Measurements from ENCODE around the gene CAPNS2. TPM values are rescaled to one million over a fixed set of nuclear protein-coding genes. Genes with fewer than 3 reads are reported as not detected.

The CAPNS2 gene
- total RNA-seq, 5 donors from 2014 or later (not counting 1 experiment from before 2014, with no cell fraction given): not detected

- no peak overlapping the region for H3K27ac ChIP-seq (ENCODE audit: low read length)
- no peak overlapping the region for H3K4me3 ChIP-seq (ENCODE audit: control insufficient read depth in 1 of 2, extremely low read depth in 1 of 2, low read length in 1 of 2)
- peaks cover 0 to 2% of the 10 kb centered on the region in 2 experiments for H3K27me3 ChIP-seq (replicated peaks in 1 of 2; ENCODE audit: control insufficient read depth in 2 of 2, extremely low read depth in 1 of 2, insufficient read depth in 2 of 2, low read length in 1 of 2)
- no peak overlapping the region for H3K27ac Mint-ChIP-seq
- ChIA-PET CTCF (no interaction called here), POLR2A (no interaction called here)
- no CpG with 5 or more reads among the region's 2 CpGs for WGBS (ENCODE audit: insufficient coverage)
- no peaks in the 10 kb centered on the region for H3K9me3 ChIP-seq
- H3K4me1 ChIP-seq (ENCODE audit: control insufficient read depth in 1 of 2, extremely low read depth in 1 of 2, insufficient read depth in 2 of 2, low read length in 2 of 2): no peaks in the 10 kb centered on the region
- ATAC-seq (replicated peaks in 1 of 4) (no peak), DNase-seq (no peak)
- no peaks in the 10 kb centered on the region for H3K9me3 Mint-ChIP-seq
- peaks cover 4 to 9% of the 10 kb centered on the region in 2 donors for H3K27me3 Mint-ChIP-seq
- H3K36me3 Mint-ChIP-seq: no peaks in the 10 kb centered on the region
- H3K36me3 ChIP-seq (ENCODE audit: control insufficient read depth in 2 of 2, extremely low read depth in 1 of 2, insufficient read depth in 1 of 2, low read length in 1 of 2): no peaks in the 10 kb centered on the region
- no peaks in the 10 kb centered on the region for H3K4me1 Mint-ChIP-seq
- H3K4me3 Mint-ChIP-seq: no peak overlapping the region
Measured at GRCh38 chr16:55563797-55564196, 2.7 kb upstream of the CAPNS2 start.

GRCh38 chr16:55565086-55565485 is 1.4 kb upstream of the CAPNS2 start:
- ATAC-seq (replicated peaks in 1 of 4) (no peak), DNase-seq (no peak)
- H3K9me3 Mint-ChIP-seq: no peaks in the 10 kb centered on the region
- H3K27ac Mint-ChIP-seq: no peak overlapping the region
- Histone ChIP-seq H3K27ac (ENCODE audit: low read length) (no peak overlapping the region), H3K4me1 (ENCODE audit: control insufficient read depth in 1 of 2, extremely low read depth in 1 of 2, insufficient read depth in 2 of 2, low read length in 2 of 2) (no peaks in the 10 kb centered on the region), H3K4me3 (ENCODE audit: control insufficient read depth in 1 of 2, extremely low read depth in 1 of 2, low read length in 1 of 2) (no peak overlapping the region), H3K9me3 (no peaks in the 10 kb centered on the region), H3K36me3 (ENCODE audit: control insufficient read depth in 2 of 2, extremely low read depth in 1 of 2, insufficient read depth in 1 of 2, low read length in 1 of 2) (no peaks in the 10 kb centered on the region), H3K27me3 (replicated peaks in 1 of 2; ENCODE audit: control insufficient read depth in 2 of 2, extremely low read depth in 1 of 2, insufficient read depth in 2 of 2, low read length in 1 of 2) (peaks cover 0 to 2% of the 10 kb centered on the region in 2 experiments)
- ChIA-PET CTCF (no interaction called here), POLR2A (no interaction called here)
- no CpG with 5 or more reads among the region's 1 CpG for WGBS (ENCODE audit: insufficient coverage)
- no peaks in the 10 kb centered on the region for H3K4me1 Mint-ChIP-seq
- no peak overlapping the region for H3K4me3 Mint-ChIP-seq
- no peaks in the 10 kb centered on the region for H3K36me3 Mint-ChIP-seq
- peaks cover 4 to 13% of the 10 kb centered on the region in 2 donors for H3K27me3 Mint-ChIP-seq

- H3K27me3 ChIP-seq (replicated peaks in 1 of 2; ENCODE audit: control insufficient read depth in 2 of 2, extremely low read depth in 1 of 2, insufficient read depth in 2 of 2, low read length in 1 of 2): peaks cover 0 to 5% of the 10 kb centered on the region in 2 experiments
Measured at GRCh38 chr16:55567382-55567781, 898 bp downstream of the CAPNS2 start.

GRCh38 chr16:55568207-55568606 is 1.7 kb downstream of the CAPNS2 start:
- Histone ChIP-seq H3K4me3 (ENCODE audit: control insufficient read depth in 1 of 2, extremely low read depth in 1 of 2, low read length in 1 of 2) (no peak overlapping the region), H3K36me3 (ENCODE audit: control insufficient read depth in 2 of 2, extremely low read depth in 1 of 2, insufficient read depth in 1 of 2, low read length in 1 of 2) (no peaks in the 10 kb centered on the region), H3K9me3 (no peaks in the 10 kb centered on the region), H3K27me3 (replicated peaks in 1 of 2; ENCODE audit: control insufficient read depth in 2 of 2, extremely low read depth in 1 of 2, insufficient read depth in 2 of 2, low read length in 1 of 2) (peaks cover 0 to 5% of the 10 kb centered on the region in 2 experiments), H3K27ac (ENCODE audit: low read length) (no peak overlapping the region), H3K4me1 (ENCODE audit: control insufficient read depth in 1 of 2, extremely low read depth in 1 of 2, insufficient read depth in 2 of 2, low read length in 2 of 2) (no peaks in the 10 kb centered on the region)
- ATAC-seq (replicated peaks in 1 of 4) (no peak), DNase-seq (no peak)
- no peak overlapping the region for H3K4me3 Mint-ChIP-seq
- peaks cover 2 to 5% of the 10 kb centered on the region in 2 donors for H3K27me3 Mint-ChIP-seq
- CTCF ChIA-PET: no interaction called here
- H3K36me3 Mint-ChIP-seq: no peaks in the 10 kb centered on the region
- no peaks in the 10 kb centered on the region for H3K4me1 Mint-ChIP-seq
- no peak overlapping the region for H3K27ac Mint-ChIP-seq
- WGBS (ENCODE audit: insufficient coverage): no CpG with 5 or more reads among the region's 3 CpGs
- POLR2A ChIA-PET: no interaction called here
- no peaks in the 10 kb centered on the region for H3K9me3 Mint-ChIP-seq

More at GRCh38 chr16:55567382-55567781, 898 bp downstream of the CAPNS2 start:
- no peak overlapping the region for H3K27ac Mint-ChIP-seq
- no peaks in the 10 kb centered on the region for H3K4me1 Mint-ChIP-seq
- no peaks in the 10 kb centered on the region for H3K4me1 ChIP-seq (ENCODE audit: control insufficient read depth in 1 of 2, extremely low read depth in 1 of 2, insufficient read depth in 2 of 2, low read length in 2 of 2)
- no peaks in the 10 kb centered on the region for H3K9me3 ChIP-seq
- H3K9me3 Mint-ChIP-seq: no peaks in the 10 kb centered on the region
- H3K4me3 ChIP-seq (ENCODE audit: control insufficient read depth in 1 of 2, extremely low read depth in 1 of 2, low read length in 1 of 2): no peak overlapping the region
- ChIA-PET CTCF (no interaction called here), POLR2A (no interaction called here)
- peaks cover 4 to 9% of the 10 kb centered on the region in 2 donors for H3K27me3 Mint-ChIP-seq
- no peaks in the 10 kb centered on the region for H3K36me3 ChIP-seq (ENCODE audit: control insufficient read depth in 2 of 2, extremely low read depth in 1 of 2, insufficient read depth in 1 of 2, low read length in 1 of 2)
- ATAC-seq (replicated peaks in 1 of 4) (no peak), DNase-seq (no peak)
- no peak overlapping the region for H3K4me3 Mint-ChIP-seq
- WGBS (ENCODE audit: insufficient coverage): 56% methylated on average over 2 of the region's 3 CpGs
- H3K27ac ChIP-seq (ENCODE audit: low read length): no peak overlapping the region
- no peaks in the 10 kb centered on the region for H3K36me3 Mint-ChIP-seq

GRCh38 chr16:55569025-55569424 is 2.5 kb downstream of the CAPNS2 start:
- no peak overlapping the region for H3K4me3 Mint-ChIP-seq
- DNase-seq (no peak), ATAC-seq (replicated peaks in 1 of 4) (no peak)
- Histone ChIP-seq H3K27me3 (replicated peaks in 1 of 2; ENCODE audit: control insufficient read depth in 2 of 2, extremely low read depth in 1 of 2, insufficient read depth in 2 of 2, low read length in 1 of 2) (peaks cover 0 to 5% of the 10 kb centered on the region in 2 experiments), H3K4me3 (ENCODE audit: control insufficient read depth in 1 of 2, extremely low read depth in 1 of 2, low read length in 1 of 2) (no peak overlapping the region), H3K27ac (ENCODE audit: low read length) (no peak overlapping the region), H3K9me3 (no peaks in the 10 kb centered on the region), H3K36me3 (ENCODE audit: control insufficient read depth in 2 of 2, extremely low read depth in 1 of 2, insufficient read depth in 1 of 2, low read length in 1 of 2) (no peaks in the 10 kb centered on the region), H3K4me1 (ENCODE audit: control insufficient read depth in 1 of 2, extremely low read depth in 1 of 2, insufficient read depth in 2 of 2, low read length in 2 of 2) (no peaks in the 10 kb centered on the region)
- POLR2A ChIA-PET: no interaction called here
- peaks cover 2 to 5% of the 10 kb centered on the region in 2 donors for H3K27me3 Mint-ChIP-seq
- no peaks in the 10 kb centered on the region for H3K9me3 Mint-ChIP-seq
- H3K36me3 Mint-ChIP-seq: no peaks in the 10 kb centered on the region
- CTCF ChIA-PET: no interaction called here
- WGBS (ENCODE audit: insufficient coverage): no CpG with 5 or more reads among the region's 1 CpG
- no peaks in the 10 kb centered on the region for H3K4me1 Mint-ChIP-seq
- H3K27ac Mint-ChIP-seq: no peak overlapping the region

- Mint-ChIP-seq H3K36me3 (no peaks in the 10 kb centered on the region), H3K4me3 (no peak overlapping the region), H3K27me3 (peaks cover 2 to 5% of the 10 kb centered on the region in 2 donors), H3K9me3 (no peaks in the 10 kb centered on the region), H3K27ac (no peak overlapping the region), H3K4me1 (no peaks in the 10 kb centered on the region)
- H3K9me3 ChIP-seq: no peaks in the 10 kb centered on the region
- H3K4me3 ChIP-seq (ENCODE audit: control insufficient read depth in 1 of 2, extremely low read depth in 1 of 2, low read length in 1 of 2): no peak overlapping the region
- WGBS (ENCODE audit: insufficient coverage): no CpG with 5 or more reads among the region's 5 CpGs
- ATAC-seq (replicated peaks in 1 of 4) (no peak), DNase-seq (no peak)
- H3K27me3 ChIP-seq (replicated peaks in 1 of 2; ENCODE audit: control insufficient read depth in 2 of 2, extremely low read depth in 1 of 2, insufficient read depth in 2 of 2, low read length in 1 of 2): peaks cover 0 to 5% of the 10 kb centered on the region in 2 experiments
- H3K4me1 ChIP-seq (ENCODE audit: control insufficient read depth in 1 of 2, extremely low read depth in 1 of 2, insufficient read depth in 2 of 2, low read length in 2 of 2): no peaks in the 10 kb centered on the region
- H3K27ac ChIP-seq (ENCODE audit: low read length): no peak overlapping the region
- CTCF ChIA-PET: no interaction called here
- POLR2A ChIA-PET: no interaction called here
- no peaks in the 10 kb centered on the region for H3K36me3 ChIP-seq (ENCODE audit: control insufficient read depth in 2 of 2, extremely low read depth in 1 of 2, insufficient read depth in 1 of 2, low read length in 1 of 2)
Measured at GRCh38 chr16:55570159-55570558, 3.7 kb downstream of the CAPNS2 start.

Data from T-cell (primary cell).